ENCODE results near the gene CTLA4.
"Not testable (repeated sequence)": the region's sequence is repeated elsewhere in the genome, so short reads cannot be mapped to it uniquely, and the experiment has no call there.

CTLA4 gene

GRCh38 chr2:203857656-203858055, 9.9 kb upstream of the CTLA4 start:
- DNase-seq (ENCODE audit: low read depth in 2 of 2), result no peak

- no peak for DNase-seq (ENCODE audit: low read depth in 2 of 2)
These were observed 9.4 kb upstream of the CTLA4 start for GRCh38 chr2:203858176-203858575.

GRCh38 chr2:203859030-203859789, 8.4 kb upstream of the CTLA4 start:
- no peak for DNase-seq (ENCODE audit: low read depth in 2 of 2)

GRCh38 chr2:203861197-203861596, 6.4 kb upstream of the CTLA4 start:
- DNase-seq (ENCODE audit: low read depth in 2 of 2), result no peak

- DNase-seq (ENCODE audit: low read depth in 2 of 2), result no peak
These were observed 6.0 kb upstream of the CTLA4 start for GRCh38 chr2:203861607-203862006.

- peak in 1 of 2 donors; percentile 31 for DNase-seq (ENCODE audit: low read depth in 2 of 2)
These were observed 1.9 kb downstream of the CTLA4 start for GRCh38 chr2:203869223-203870042.

- no peak for DNase-seq (ENCODE audit: low read depth in 2 of 2)
These were observed 2.9 kb downstream of the CTLA4 start for GRCh38 chr2:203870481-203870880.

GRCh38 chr2:203870941-203871340, 3.4 kb downstream of the CTLA4 start:
- no peak for DNase-seq (ENCODE audit: low read depth in 2 of 2)

GRCh38 chr2:203871371-203871983, 3.9 kb downstream of the CTLA4 start:
- DNase-seq (ENCODE audit: low read depth in 2 of 2), result no peak

GRCh38 chr2:203873461-203873860, 5.9 kb downstream of the CTLA4 start:
- DNase-seq (ENCODE audit: low read depth in 2 of 2), result no peak

GRCh38 chr2:203873921-203874631, 6.5 kb downstream of the CTLA4 start:
- no peak for DNase-seq (ENCODE audit: low read depth in 2 of 2)

GRCh38 chr2:203875471-203875870, 7.9 kb downstream of the CTLA4 start:
- no peak for DNase-seq (ENCODE audit: low read depth in 2 of 2)

GRCh38 chr2:203876328-203876727, 8.8 kb downstream of the CTLA4 start:
- no peak for DNase-seq (ENCODE audit: low read depth in 2 of 2)

- DNase-seq (ENCODE audit: low read depth in 2 of 2), result no peak
These were observed 10.5 kb downstream of the CTLA4 start for GRCh38 chr2:203878063-203878462.

GRCh38 chr2:203880557-203881125, 13.1 kb downstream of the CTLA4 start:
- no peak for DNase-seq (ENCODE audit: low read depth in 2 of 2)

GRCh38 chr2:203881185-203881584, 13.6 kb downstream of the CTLA4 start:
- not testable (repeated sequence) for DNase-seq (ENCODE audit: low read depth in 2 of 2)

GRCh38 chr2:203882551-203882950, 15.0 kb downstream of the CTLA4 start:
- no peak for DNase-seq (ENCODE audit: low read depth in 2 of 2)

- no peak for DNase-seq (ENCODE audit: low read depth in 2 of 2)
These were observed 19.1 kb downstream of the CTLA4 start for GRCh38 chr2:203886661-203887151.

- no peak for DNase-seq (ENCODE audit: low read depth in 2 of 2)
These were observed 20.1 kb downstream of the CTLA4 start for GRCh38 chr2:203887677-203888076.

- DNase-seq (ENCODE audit: low read depth in 2 of 2), result no peak
These were observed 22.0 kb downstream of the CTLA4 start for GRCh38 chr2:203889542-203889941.

GRCh38 chr2:203889944-203890343, 22.4 kb downstream of the CTLA4 start:
- no peak for DNase-seq (ENCODE audit: low read depth in 2 of 2)
